Measurements from ENCODE around the gene NUMB. TPM values are rescaled to one million over a fixed set of nuclear protein-coding genes. Genes with fewer than 3 reads are reported as not detected.

The NUMB gene
- total and polyA plus RNA-seq, 2 donors (not counting 3 experiments of a cell fraction or from before 2014, with no cell fraction given) = 128 to 164 TPM

GRCh38 chr14:73325063-73325462 lies 133.3 kb downstream of the NUMB start:
- peaks cover 10% of the 10 kb centered on the region for H3K4me1 ChIP-seq (ENCODE audit: control insufficient read depth, extremely low read depth, insufficient read depth, low read length)
- no peaks in the 10 kb centered on the region for H3K9me3 ChIP-seq (replicated peaks; ENCODE audit: control insufficient read depth, insufficient read depth, low read length)
- no peak overlapping the region for H3K9ac ChIP-seq (replicated peaks; ENCODE audit: extremely low read depth, insufficient read depth, low read length)
- peaks cover 10% of the 10 kb centered on the region for H3K79me2 ChIP-seq (ENCODE audit: control insufficient read depth, insufficient read depth, low read length)
- H3K4me3 ChIP-seq (replicated peaks in 1 of 3; ENCODE audit: insufficient read depth in 1 of 3, low read depth in 1 of 3, low read length in 3 of 3) = no peak overlapping the region
- H3K4me2 ChIP-seq (ENCODE audit: insufficient read depth, low read length) = no peak overlapping the region
- no peaks in the 10 kb centered on the region for H4K20me1 ChIP-seq (replicated peaks; ENCODE audit: control insufficient read depth, extremely low read depth, insufficient read depth, low read length)
- dilution Hi-C loops (cut with MboI; ENCODE audit: extremely low pct_ligation_motif_present, low sequenced_read_pairs) = no loop called here
- no peak overlapping the region for H3K27ac ChIP-seq (ENCODE audit: insufficient read depth, low read depth, low read length)
- H3K27me3 ChIP-seq (ENCODE audit: control insufficient read depth in 2 of 2, insufficient read depth in 2 of 2, low read length in 2 of 2) = no peaks in the 10 kb centered on the region
- BruUV-seq (replicated peaks) = no TSS peak
- TF ChIP-seq MYC (IDR thresholded peaks at IDR 0.05; ENCODE audit: low read depth, low read length) (no peak), CTCF (IDR thresholded peaks at IDR 0.05; ENCODE audit: extremely low read depth in 1 of 2, insufficient read depth in 1 of 2, low read depth in 1 of 2, low read length in 2 of 2) (no peak), POLR2AphosphoS5 (IDR thresholded peaks at IDR 0.05; ENCODE audit: insufficient read depth, low read depth, low read length) (no peak), EZH2 (IDR thresholded peaks at IDR 0.05; ENCODE audit: borderline replicate concordance, low read depth, low read length, severe bottlenecking) (no peak), GATA2 (IDR thresholded peaks at IDR 0.05; ENCODE audit: insufficient read depth, insufficient read length, low read depth, low read length) (no peak), FOS (IDR thresholded peaks at IDR 0.05; ENCODE audit: borderline replicate concordance, insufficient read depth, low read length) (no peak), JUN (IDR thresholded peaks at IDR 0.05; ENCODE audit: borderline replicate concordance, insufficient read depth, insufficient read length, low read depth) (no peak), MAX (IDR thresholded peaks at IDR 0.05; ENCODE audit: insufficient read depth, insufficient read length) (no peak), POLR2A (IDR thresholded peaks at IDR 0.05; ENCODE audit: low read depth, low read length) (no peak)
- POLR2A ChIA-PET = no interaction called here
- FAIRE-seq = no peak
- CTCF ChIA-PET = interaction anchor here (0.9 to 4.2 kb wide), 2 partner anchors 15 to 29 kb away, joined by 3 to 15 read pairs; no protein-coding TSS in a partner anchor
- intact Hi-C loops (cut with micrococcal nuclease) = no loop called here
- H3K36me3 ChIP-seq (ENCODE audit: control insufficient read depth in 2 of 2, extremely low read depth in 1 of 2, insufficient read depth in 2 of 2, low read length in 2 of 2) = peaks cover 0 to 2% of the 10 kb centered on the region in 2 experiments
- H2AFZ ChIP-seq (ENCODE audit: low read depth, low read length) = no peak overlapping the region
- H3K9me1 ChIP-seq (replicated peaks; ENCODE audit: control insufficient read depth, extremely low read depth, insufficient read depth, low read length) = no peaks in the 10 kb centered on the region
- no peak for DNase-seq (ENCODE audit: low read depth, low spot score)

Measured in endothelial cell of umbilical vein (primary cell).